Liver (tissue), 9 donors: ENCODE results near the gene CIDEB. TPM values are rescaled to one million over a fixed set of nuclear protein-coding genes. Genes with fewer than 3 reads are reported as not detected.

ENCODE experiments used
- DNase-seq: peaks from one replicate; pipeline ENCODE4 v3.0.0-alpha.2; 2017; ENCODE audit warnings: low spot score
- H3K27ac ChIP-seq, 2 donors: one replicate each; pipeline ENCODE4 v1.7.0; 2013; ENCODE audit warnings: inconsistent platforms in 2 of 2, low read length in 2 of 2, control low read depth in 1 of 2, low read depth in 1 of 2, mild to moderate bottlenecking in 1 of 2
- H3K27me3 ChIP-seq, 4 donors: one replicate each; pipeline versions ENCODE4 v1.6.1 to v1.7.0; 2013; ENCODE audit warnings: low read length in 3 of 4, inconsistent platforms in 1 of 4, mild to moderate bottlenecking in 1 of 4, moderate library complexity in 1 of 4; ENCODE audit not compliant: control insufficient read depth in 4 of 4, insufficient read depth in 4 of 4
- H3K36me3 ChIP-seq, 4 donors: one replicate each; pipeline versions ENCODE4 v1.6.1 to v1.7.0; 2013; ENCODE audit warnings: low read length in 3 of 4, mild to moderate bottlenecking in 3 of 4, low read depth in 1 of 4, moderate library complexity in 1 of 4; ENCODE audit not compliant: control insufficient read depth in 4 of 4, insufficient read depth in 3 of 4
- H3K4me1 ChIP-seq, 4 donors: one replicate each; pipeline versions ENCODE4 v1.6.1 to v1.7.0; 2013; ENCODE audit warnings: low read length in 3 of 4, mild to moderate bottlenecking in 3 of 4, moderate library complexity in 1 of 4; ENCODE audit not compliant: control insufficient read depth in 4 of 4, insufficient read depth in 4 of 4
- H3K4me3 ChIP-seq, 3 donors: one replicate each; pipeline versions ENCODE4 v1.6.1 to v1.7.0; 2013; ENCODE audit warnings: low read length in 3 of 3, control low read depth in 1 of 3, low read depth in 1 of 3, mild to moderate bottlenecking in 1 of 3
- H3K9ac ChIP-seq, 2 donors: one replicate each; pipeline ENCODE4 v1.7.0; 2013; ENCODE audit warnings: low read length in 2 of 2, mild to moderate bottlenecking in 2 of 2, moderate library complexity in 2 of 2, control low read depth in 1 of 2, low read depth in 1 of 2
- H3K9me3 ChIP-seq, 4 donors: one replicate each; pipeline versions ENCODE4 v1.6.1 to v1.7.0; 2013; ENCODE audit warnings: low read length in 3 of 4; ENCODE audit not compliant: control insufficient read depth in 4 of 4
- ATF3 ChIP-seq: IDR thresholded peaks from 2 replicates; pipeline ENCODE4 v1.6.1; 2016; ENCODE audit warnings: antibody characterized with exemption
- CTCF ChIP-seq: fragments of 150-350 bp; IDR thresholded peaks from 2 replicates; pipeline ENCODE4 v1.5.1; 2017; ENCODE audit warnings: improper control_type of control experiment, low read depth, low read length; ENCODE audit not compliant: missing input control
- FOXA1 ChIP-seq: IDR thresholded peaks from 2 replicates; pipeline ENCODE4 v1.6.1; 2016; ENCODE audit warnings: antibody characterized with exemption
- FOXA2 ChIP-seq: IDR thresholded peaks from 2 replicates; pipeline ENCODE4 v1.6.1; 2016; ENCODE audit warnings: antibody characterized with exemption
- GABPA ChIP-seq, 2 donors: IDR thresholded peaks in 1 of 2; conservative IDR thresholded peaks in 1 of 2; 2 replicates each; pipeline ENCODE4 v1.6.1; 2016; ENCODE audit warnings: antibody characterized with exemption in 2 of 2, mild to moderate bottlenecking in 1 of 2, moderate library complexity in 1 of 2
- HNF4A ChIP-seq, 2 donors: conservative IDR thresholded peaks; 2 replicates each; pipeline ENCODE4 v1.6.1; 2016; ENCODE audit warnings: antibody characterized with exemption in 2 of 2, mild to moderate bottlenecking in 2 of 2
- HNF4G ChIP-seq: IDR thresholded peaks from 2 replicates; pipeline ENCODE4 v1.6.1; 2016; ENCODE audit warnings: antibody characterized with exemption
- JUND ChIP-seq, 2 donors: IDR thresholded peaks; 2 replicates each; pipeline ENCODE4 v1.6.1; 2016; ENCODE audit warnings: antibody characterized with exemption in 2 of 2
- NR2F2 ChIP-seq: IDR thresholded peaks from 2 replicates; pipeline ENCODE4 v1.6.1; 2016; ENCODE audit warnings: antibody characterized with exemption
- RAD21 ChIP-seq, 2 donors: IDR thresholded peaks; 2 replicates each; pipeline ENCODE4 v1.6.1; 2016; ENCODE audit warnings: antibody characterized with exemption in 2 of 2, mild to moderate bottlenecking in 2 of 2
- REST ChIP-seq: IDR thresholded peaks from 2 replicates; pipeline ENCODE4 v1.6.1; 2016; ENCODE audit warnings: antibody characterized with exemption, mild to moderate bottlenecking
- RXRA ChIP-seq, 2 donors: IDR thresholded peaks; 2 replicates each; pipeline ENCODE4 v1.6.1; 2017 to 2018; ENCODE audit warnings: antibody characterized with exemption in 2 of 2, mild to moderate bottlenecking in 1 of 2
- SP1 ChIP-seq: IDR thresholded peaks from 2 replicates; pipeline ENCODE4 v1.6.1; 2018; ENCODE audit warnings: antibody characterized with exemption, mild to moderate bottlenecking
- TAF1 ChIP-seq: conservative IDR thresholded peaks from 2 replicates; pipeline ENCODE4 v1.6.1; 2016; ENCODE audit warnings: antibody characterized with exemption, mild to moderate bottlenecking
- YY1 ChIP-seq: IDR thresholded peaks from 2 replicates; pipeline ENCODE4 v1.6.1; 2016; ENCODE audit warnings: antibody characterized with exemption, mild to moderate bottlenecking
- ZBTB33 ChIP-seq: IDR thresholded peaks from 2 replicates; pipeline ENCODE4 v1.6.1; 2016; ENCODE audit warnings: antibody characterized with exemption
- WGBS: extraction: QIAGEN DNeasy Blood & Tissue Kit; methylation state at CpG from one replicate; pipeline ENCODE4 v1.1.7; 2013; 5-methylcytosine and 5-hydroxymethylcytosine counted together
- polyA plus RNA-seq, 2 donors: library from polyadenylated mRNA; stranded (reverse) in 1 of 2; unstranded in 1 of 2; fragments of 200-250 nt in 1 of 2; fragments of >200 nt in 1 of 2; fragmentation: Nextera tagmentation in 1 of 2; extraction: Ambion mirVana in 1 of 2; gene quantifications; one replicate each; pipeline versions ENCODE4 v1.2.1 to v1.2.3, GENCODE V29; 2013 to 2015
- total RNA-seq, 2 donors: library from RNA; depleted of rRNA; stranded (reverse); fragments of >200 nt; gene quantifications; one replicate each; pipeline ENCODE4 v1.2.3, GENCODE V29; 2014
- donor health status: healthy.
- donor health status: healthy.
- donor health status: healthy.
- donor health status: healthy.
- donor health status: healthy.

The CIDEB gene
- total and polyA plus RNA-seq, 4 donors, result 32.1 to 312 (median 159) TPM

GRCh38 chr14:24261256-24261968, 46.4 kb downstream of the CIDEB start:
- Histone ChIP-seq H3K27me3 (no peaks in the 10 kb centered on the region), H3K4me1 (no peaks in the 10 kb centered on the region), H3K27ac (no peak overlapping the region), H3K4me3 (no peak overlapping the region), H3K9ac (no peak overlapping the region), H3K9me3 (no peaks in the 10 kb centered on the region), H3K36me3 (peaks cover 0 to 18% (median 3%) of the 10 kb centered on the region in 4 donors)
- no peak for DNase-seq
- TF ChIP-seq NR2F2 (no peak), HNF4G (no peak), SP1 (no peak), CTCF (no peak), FOXA2 (no peak)
- 96% methylated on average over 20 of the region's 20 CpGs for WGBS

GRCh38 chr14:24260780-24261157, 47.0 kb downstream of the CIDEB start:
- Histone ChIP-seq H3K4me1 (no peaks in the 10 kb centered on the region), H3K9me3 (no peaks in the 10 kb centered on the region), H3K27me3 (no peaks in the 10 kb centered on the region), H3K36me3 (peaks cover 0 to 12% (median 1%) of the 10 kb centered on the region in 4 donors), H3K27ac (no peak overlapping the region), H3K4me3 (no peak overlapping the region), H3K9ac (no peak overlapping the region)
- DNase-seq, result no peak
- 89% methylated on average over 4 of the region's 4 CpGs for WGBS
- TF ChIP-seq HNF4G, result no peak
- TF ChIP-seq GABPA (IDR thresholded peaks at IDR 0.05 in 1 of 2, conservative IDR thresholded peaks at IDR 0.05 in 1 of 2), result no peak

GRCh38 chr14:24260026-24260779, 47.6 kb downstream of the CIDEB start:
- DNase-seq, result no peak
- Histone ChIP-seq H3K4me1 (no peaks in the 10 kb centered on the region), H3K9me3 (no peaks in the 10 kb centered on the region), H3K9ac (no peak overlapping the region), H3K4me3 (no peak overlapping the region), H3K27ac (no peak overlapping the region), H3K27me3 (no peaks in the 10 kb centered on the region), H3K36me3 (peaks cover 0 to 8% (median 0%) of the 10 kb centered on the region in 4 donors)
- WGBS, result 92% methylated on average over 16 of the region's 16 CpGs
- TF ChIP-seq HNF4A (conservative IDR thresholded peaks at IDR 0.05), result no peak
- no peak for TF ChIP-seq JUND (IDR thresholded peaks at IDR 0.05)
- no peak for TF ChIP-seq HNF4G
- no peak for TF ChIP-seq FOXA1
- no peak for TF ChIP-seq CTCF
- no peak for TF ChIP-seq RXRA (IDR thresholded peaks at IDR 0.05)
- no peak for TF ChIP-seq SP1
- no peak for TF ChIP-seq RAD21 (IDR thresholded peaks at IDR 0.05)
- no peak for TF ChIP-seq ZBTB33
- TF ChIP-seq ATF3, result no peak
- no peak for TF ChIP-seq GABPA (IDR thresholded peaks at IDR 0.05 in 1 of 2, conservative IDR thresholded peaks at IDR 0.05 in 1 of 2)
- TF ChIP-seq YY1, result no peak
- TF ChIP-seq REST, result no peak
- TF ChIP-seq FOXA2, result no peak
- no peak for TF ChIP-seq TAF1
